Activated T-cell treated with anti-CD3 and anti-CD28 coated beads for 48 hours (primary cell): ENCODE data around the gene EXOSC5.
"Not testable (repeated sequence)": the region's sequence is repeated elsewhere in the genome, so short reads cannot be mapped to it uniquely, and the experiment has no call there.

Source experiments
- DNase-seq: peaks from one replicate; pipeline ENCODE4 v3.0.0-alpha.2; 2020; ENCODE audit warnings: low read depth

Gene EXOSC5

DNA sequence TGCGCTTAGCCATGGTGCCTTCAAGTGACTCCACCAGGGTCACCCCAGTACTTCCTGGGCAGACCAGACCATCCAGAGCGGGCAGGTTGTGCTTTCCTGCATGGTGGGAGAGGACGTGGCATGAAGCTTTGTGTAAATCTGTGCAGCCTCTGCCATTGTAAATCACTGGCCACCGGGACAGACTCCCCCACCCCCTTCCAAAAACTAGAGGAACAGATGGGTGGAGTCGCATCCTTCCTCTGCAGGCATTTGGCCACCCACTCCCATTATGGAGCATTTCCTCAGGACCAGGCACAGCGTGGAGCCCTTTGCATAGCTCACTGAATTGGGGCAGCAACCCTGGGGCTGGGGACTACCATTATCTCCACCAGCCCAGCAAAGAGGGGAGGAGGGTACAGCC is 8.6 kb upstream of the EXOSC5 start:
- DNase-seq, result no peak

DNA sequence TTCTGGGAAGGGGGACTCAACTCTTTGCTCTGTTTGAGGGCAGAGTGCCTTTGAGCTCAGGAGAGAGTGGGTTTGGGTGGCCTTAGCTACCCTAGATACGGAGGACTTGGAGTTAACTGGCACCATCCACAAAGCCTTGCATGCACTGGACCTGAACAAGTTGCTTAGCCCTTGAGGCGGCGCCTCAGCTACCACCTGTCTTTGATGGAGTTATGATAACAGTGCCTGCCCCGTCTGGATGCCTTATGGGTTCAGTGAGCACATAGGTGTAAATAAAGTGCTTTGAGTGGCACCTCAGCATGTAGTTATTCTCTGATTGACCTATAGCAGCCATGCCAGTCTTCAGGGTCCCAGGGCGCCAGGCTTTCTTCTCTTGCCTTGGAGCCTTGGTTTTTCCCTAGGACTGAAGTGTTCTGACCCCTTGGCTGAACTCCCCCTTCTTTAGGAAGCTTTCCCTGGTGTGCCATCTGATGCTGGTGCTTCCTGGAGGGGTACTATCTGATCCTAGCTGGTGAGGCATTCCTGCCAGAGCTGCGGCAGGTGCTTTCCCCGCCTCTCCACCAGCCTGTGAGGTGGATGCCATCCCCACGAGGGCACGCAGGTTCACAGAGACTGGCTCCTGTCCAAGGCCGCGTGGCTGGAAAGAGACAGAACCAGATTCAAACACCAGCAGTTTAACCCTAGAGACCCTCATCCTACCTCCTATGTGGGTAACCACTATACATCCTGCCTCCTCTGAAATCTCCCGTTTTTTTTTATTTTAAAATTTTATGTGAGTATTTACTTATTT is 6.2 kb upstream of the EXOSC5 start:
- DNase-seq, result no peak

DNA sequence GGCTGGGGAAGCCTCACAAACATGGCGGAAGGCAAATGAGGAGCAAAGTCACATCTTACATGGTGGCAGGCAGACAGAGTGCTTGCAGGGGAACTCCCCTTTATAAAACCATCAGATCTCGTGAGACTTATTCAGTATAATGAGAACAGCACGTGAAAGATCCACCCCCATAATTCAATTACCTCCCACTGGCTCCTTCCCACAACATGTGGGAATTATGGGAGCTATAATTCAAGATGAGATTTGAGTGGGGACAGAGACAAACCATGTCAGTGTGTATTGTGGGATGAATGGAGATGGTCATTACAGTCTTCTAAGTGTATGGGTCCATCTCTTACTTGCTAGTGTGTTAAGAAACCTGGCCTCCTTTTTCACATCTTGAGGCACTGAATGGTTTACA is 4.9 kb upstream of the EXOSC5 start:
- no peak for DNase-seq

- no peak for DNase-seq
Measured at GRCh38 chr19:41401483-41401882, 4.3 kb upstream of the EXOSC5 start.

GRCh38 chr19:41399525-41399924 is 2.4 kb upstream of the EXOSC5 start:
- DNase-seq, result no peak

DNA sequence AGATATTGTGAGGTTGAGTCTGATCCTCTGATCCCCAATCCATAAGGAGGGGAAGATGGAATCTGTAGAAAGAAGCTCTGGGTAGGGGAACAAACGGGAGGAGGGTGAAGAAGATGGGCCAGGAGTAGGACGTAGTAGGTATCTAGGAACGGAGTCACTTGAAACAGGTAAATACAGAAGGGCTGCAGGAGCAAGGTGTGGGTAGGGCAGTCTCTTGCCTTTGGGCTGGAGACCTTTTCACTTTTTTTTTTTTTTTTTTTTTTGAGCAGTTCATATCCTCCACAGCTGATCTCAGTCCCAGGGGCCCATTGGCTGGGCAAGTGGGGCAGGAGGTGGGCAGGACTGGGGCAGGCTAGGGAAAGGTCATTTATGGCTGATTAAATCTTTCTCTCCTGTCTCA is 1.9 kb upstream of the EXOSC5 start:
- no peak for DNase-seq

DNA sequence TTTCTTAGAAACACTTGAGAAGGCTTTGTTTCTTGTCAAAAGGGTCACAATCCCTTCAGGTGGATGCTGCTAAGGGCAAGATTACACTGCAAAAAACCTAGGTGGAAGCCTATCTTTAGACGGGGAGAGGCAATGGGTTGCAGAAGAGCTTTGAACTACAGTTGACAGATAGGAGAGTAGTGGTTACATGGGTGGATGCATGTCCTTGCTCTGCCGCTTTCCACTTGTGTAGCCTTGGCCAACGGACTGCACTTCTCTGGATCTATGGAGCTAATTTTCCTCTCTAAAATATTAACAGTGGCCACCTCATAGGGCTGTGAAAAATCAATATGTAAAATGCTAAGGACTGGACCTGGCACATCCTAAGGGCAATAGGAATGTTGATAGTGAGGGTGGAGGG is 1.4 kb upstream of the EXOSC5 start:
- DNase-seq, result no peak

GRCh38 chr19:41398050-41398418 is 875 bp upstream of the EXOSC5 start:
- no peak for DNase-seq

- DNase-seq, result no peak
Measured at GRCh38 chr19:41395355-41395754, 1.8 kb downstream of the EXOSC5 start.

GRCh38 chr19:41392775-41393174 is 4.4 kb downstream of the EXOSC5 start:
- no peak for DNase-seq

- no peak for DNase-seq
Measured at GRCh38 chr19:41391618-41392017, 5.5 kb downstream of the EXOSC5 start.

DNA sequence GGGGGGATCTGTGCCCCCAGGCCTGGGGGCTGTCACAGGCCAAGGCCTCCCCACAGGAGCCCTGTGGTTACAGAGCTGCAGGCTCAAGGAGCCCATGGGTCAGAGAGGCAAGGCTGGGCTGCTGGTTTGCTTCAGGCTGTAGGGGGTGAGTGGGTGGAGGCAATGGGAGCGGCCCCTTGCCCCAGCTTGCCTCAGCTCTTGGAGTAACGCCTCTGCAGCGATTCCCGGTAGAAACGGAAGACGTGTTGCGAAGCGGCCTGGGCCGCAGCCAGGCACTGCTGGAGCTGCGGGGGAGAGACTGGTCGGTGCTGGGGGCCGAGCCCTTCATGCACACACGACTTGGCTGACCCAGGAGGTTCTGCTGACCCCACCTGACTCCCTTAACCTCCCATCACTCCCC is 10.7 kb downstream of the EXOSC5 start:
- no peak for DNase-seq

GRCh38 chr19:41384351-41384750 is 12.8 kb downstream of the EXOSC5 start:
- no peak for DNase-seq

DNA sequence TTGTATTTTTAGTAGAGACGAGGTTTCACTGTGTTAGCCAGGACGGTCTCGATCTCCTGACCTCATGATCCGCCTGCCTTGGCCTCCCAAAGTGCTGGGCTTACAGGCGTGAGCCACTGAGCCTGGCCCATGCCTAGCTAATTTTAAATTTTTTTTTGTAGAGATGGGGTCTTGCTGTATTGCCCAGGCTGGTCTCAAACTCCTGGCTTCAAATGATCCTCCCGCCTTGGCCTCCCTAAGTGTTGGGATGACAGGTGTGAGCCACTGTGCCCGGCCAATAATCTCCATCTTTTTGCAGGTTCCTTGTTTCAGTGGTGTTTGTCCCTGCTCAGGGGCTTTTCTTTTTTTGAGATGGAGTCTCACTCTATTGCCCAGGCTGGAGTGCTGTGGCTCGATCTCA is 15.6 kb downstream of the EXOSC5 start:
- DNase-seq, result not testable (repeated sequence)

DNA sequence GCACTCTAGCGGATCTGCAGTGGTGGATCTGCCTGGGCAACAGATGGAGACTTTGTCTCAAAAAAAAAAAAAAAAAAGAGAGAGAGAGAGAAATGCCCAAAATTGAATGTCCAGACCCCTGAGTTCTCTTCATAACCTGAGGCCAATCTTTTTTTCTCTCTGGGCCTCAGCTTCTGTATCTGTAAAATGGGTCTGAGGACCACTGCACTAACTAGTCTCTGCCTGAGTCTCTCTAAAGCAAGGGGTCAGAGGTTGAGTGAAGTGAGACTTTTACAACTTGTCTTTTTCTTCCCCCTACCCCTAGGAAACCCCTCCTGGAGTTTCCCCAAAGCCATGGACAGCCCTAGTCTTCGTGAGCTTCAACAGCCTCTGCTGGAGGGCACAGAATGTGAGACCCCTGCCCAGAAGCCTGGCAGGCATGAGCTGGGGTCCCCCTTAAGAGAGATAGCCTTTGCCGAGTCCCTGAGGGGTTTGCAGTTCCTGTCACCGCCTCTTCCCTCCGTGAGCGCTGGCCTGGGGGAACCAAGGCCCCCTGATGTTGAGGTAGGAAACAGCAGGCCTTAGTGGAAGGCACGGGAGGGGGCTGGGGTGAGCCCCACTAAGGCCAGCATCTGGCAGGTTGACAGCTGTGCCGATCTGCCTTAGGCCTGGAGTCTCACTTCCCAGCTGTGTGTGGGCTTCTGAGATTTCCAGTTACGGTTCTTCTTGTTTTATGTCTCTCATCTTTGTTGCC is 19.0 kb downstream of the EXOSC5 start:
- no peak for DNase-seq

DNA sequence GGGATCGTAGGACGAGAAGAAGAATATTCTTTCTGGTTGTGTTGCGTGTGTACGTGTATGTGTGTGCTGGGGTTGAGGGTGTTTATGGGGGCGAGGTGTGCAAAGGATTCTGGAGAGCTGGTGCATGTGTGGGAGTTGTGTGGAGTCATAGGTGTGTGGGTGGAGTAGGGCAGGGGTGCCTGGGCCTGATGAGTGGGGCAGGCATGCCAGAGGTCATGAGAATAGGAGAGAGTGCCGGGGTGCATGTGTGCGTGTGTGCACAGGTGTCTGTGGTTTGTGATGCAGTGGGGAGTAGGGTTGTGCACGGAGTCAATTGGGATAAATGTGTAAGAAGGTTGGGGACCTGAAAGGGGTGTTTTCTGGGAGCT is 20.2 kb downstream of the EXOSC5 start:
- DNase-seq, result no peak

- no peak for DNase-seq
Measured at GRCh38 chr19:41376241-41376997, 20.7 kb downstream of the EXOSC5 start, which contains the start of gene TMEM91. TMEM91 (plus strand) TSS chr19:41376533; CDS start chr19:41378310, 1,777 bp downstream.

GRCh38 chr19:41373993-41374392 is 23.2 kb downstream of the EXOSC5 start:
- DNase-seq, result no peak

DNA sequence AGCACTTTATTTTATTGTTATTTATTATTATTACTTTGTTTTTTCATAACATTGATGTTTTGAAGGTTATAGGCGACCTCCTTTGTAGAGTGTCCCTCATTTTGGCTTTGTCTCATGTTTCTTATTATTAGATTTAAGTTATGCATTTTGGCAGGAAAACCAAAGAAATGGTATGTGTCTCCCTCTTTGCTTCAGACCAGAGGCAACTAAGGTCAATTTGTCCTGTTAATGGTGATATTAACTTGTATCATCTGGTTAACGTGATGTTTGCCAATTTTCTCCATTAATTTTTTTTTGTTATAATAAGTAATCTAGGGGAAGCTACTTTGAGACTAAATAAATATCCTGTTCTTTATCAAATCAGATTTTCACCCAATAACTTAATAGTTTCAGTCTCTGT is 24.7 kb downstream of the EXOSC5 start:
- no peak for DNase-seq

DNA sequence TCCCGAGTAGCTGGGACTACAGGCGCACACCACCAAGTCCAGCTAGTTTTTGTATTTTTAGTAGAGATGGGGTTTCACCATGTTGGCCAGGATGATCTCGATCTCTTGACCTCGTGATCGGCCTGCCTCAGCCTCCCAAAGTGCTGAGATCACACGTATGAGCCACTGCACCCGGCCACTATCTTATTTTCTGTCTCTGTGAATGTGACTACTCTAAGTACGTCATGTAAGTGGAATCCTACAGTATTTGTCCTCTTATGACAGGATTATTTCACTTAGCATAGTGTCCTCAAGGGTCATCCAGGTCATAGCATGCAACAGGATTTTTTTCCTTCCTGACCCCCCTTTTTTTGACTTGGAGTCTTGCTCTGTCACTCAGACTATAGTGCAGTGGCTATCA is 25.6 kb downstream of the EXOSC5 start:
- no peak for DNase-seq

DNA sequence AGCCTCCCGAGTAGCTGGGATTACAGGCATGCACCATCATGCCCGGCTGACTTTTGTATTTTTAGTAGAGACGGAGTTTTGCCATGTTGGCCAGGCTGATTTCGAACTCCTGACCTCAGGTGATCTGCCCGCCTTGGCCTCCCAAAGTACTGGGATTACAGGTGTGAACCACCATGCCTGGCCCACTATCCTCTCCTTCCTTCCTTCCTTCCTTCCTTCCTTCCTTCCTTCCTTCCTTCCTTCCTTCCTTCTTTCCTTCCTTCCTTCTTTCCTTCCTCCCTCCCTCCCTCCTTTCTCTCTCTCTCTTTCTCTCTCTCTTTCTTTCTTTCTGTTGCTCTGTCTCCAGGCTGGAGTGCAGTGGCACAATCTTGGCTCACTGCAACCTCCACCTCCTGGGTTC is 26.0 kb downstream of the EXOSC5 start:
- DNase-seq, result not testable (repeated sequence)

DNA sequence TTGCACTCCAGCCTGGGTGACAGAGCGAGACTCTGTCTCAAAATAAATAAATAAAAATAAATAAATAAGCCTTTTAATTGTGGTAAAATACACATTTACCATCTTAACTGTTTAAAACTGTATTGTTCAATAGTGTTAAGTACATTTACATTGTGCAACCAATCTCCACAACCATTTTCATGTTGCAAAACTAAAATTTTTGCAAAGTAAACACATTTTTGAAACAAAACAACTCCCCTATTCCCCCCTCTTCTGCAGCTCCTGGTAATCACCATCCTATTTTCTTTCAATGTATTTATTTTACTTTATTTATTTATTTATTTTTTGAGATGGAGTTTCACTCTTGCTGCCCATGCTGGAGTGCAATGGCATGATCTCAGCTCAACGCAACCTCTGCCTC is 27.4 kb downstream of the EXOSC5 start:
- no peak for DNase-seq

- DNase-seq, result no peak
Measured at GRCh38 chr19:41367848-41368301, 29.3 kb downstream of the EXOSC5 start.
